RWPE2 (cell line): ENCODE measurements around the gene CIAO1.
A peak's percentile ranks its signal among the peaks of the same experiment; 100 is the strongest.
"Not testable (repeated sequence)": the region's sequence is repeated elsewhere in the genome, so short reads cannot be mapped to it uniquely, and the experiment has no call there.

ENCODE experiments used
- ATAC-seq: fragments of 200-7000 bp; cut with Tn5 transposase; 3 replicates; pipeline ENCODE4 v1.9.1; 2021; ENCODE audit warnings: low read depth
- DNase-seq: peaks from one replicate; pipeline ENCODE4 v3.0.0-alpha.2; 2020; ENCODE audit warnings: low spot score
- H3K27ac ChIP-seq: fragments of 450-650 bp; 2 replicates; pipeline ENCODE4 v1.5.1; 2017; ENCODE audit warnings: mild to moderate bottlenecking; ENCODE audit not compliant: poor library complexity, severe bottlenecking
- H3K27me3 ChIP-seq: fragments of 250-450 bp; sonication (Bioruptor Pico); 2 replicates; pipeline ENCODE4 v1.5.1; 2021; ENCODE audit warnings: mild to moderate bottlenecking, moderate library complexity; ENCODE audit not compliant: insufficient read depth, poor library complexity, severe bottlenecking
- H3K36me3 ChIP-seq: fragments of 250-450 bp; sonication (Bioruptor Pico); 2 replicates; pipeline ENCODE4 v1.5.1; 2020; ENCODE audit warnings: low read depth, mild to moderate bottlenecking, moderate library complexity
- H3K4me1 ChIP-seq: fragments of 250-450 bp; sonication (Bioruptor Pico); 2 replicates; pipeline ENCODE4 v1.5.1; 2021; ENCODE audit warnings: mild to moderate bottlenecking, moderate library complexity; ENCODE audit not compliant: insufficient read depth, poor library complexity, severe bottlenecking
- H3K4me3 ChIP-seq: fragments of 250-450 bp; sonication (Bioruptor Pico); 2 replicates; pipeline ENCODE4 v1.5.1; 2021; ENCODE audit warnings: mild to moderate bottlenecking, moderate library complexity; ENCODE audit not compliant: severe bottlenecking
- H3K9me3 ChIP-seq: fragments of 250-450 bp; sonication (Bioruptor Pico); 2 replicates; pipeline ENCODE4 v1.5.1; 2021; ENCODE audit warnings: mild to moderate bottlenecking, moderate library complexity; ENCODE audit not compliant: severe bottlenecking
- CTCF ChIP-seq: fragments of 450-650 bp; IDR thresholded peaks from one replicate; pipeline ENCODE4 v1.5.1; 2017; ENCODE audit warnings: mild to moderate bottlenecking, moderate library complexity; ENCODE audit not compliant: poor library complexity, severe bottlenecking

The CIAO1 gene

GRCh38 chr2:96265840-96266679 lies at the start of gene CIAO1, which contains the start of gene TMEM127:
TSS of gene CIAO1 (plus strand) at chr2:96266225. CDS start at chr2:96266351, 126 bp downstream.
TSS of gene TMEM127 (minus strand) at chr2:96265997. CDS start at chr2:96265381, 616 bp downstream.
- H3K4me1 ChIP-seq: no peaks in the 10 kb centered on the region
- no peaks in the 10 kb centered on the region for H3K27me3 ChIP-seq
- H3K27ac ChIP-seq: peak within 1 kb of the TSS; percentile 38
- TF ChIP-seq CTCF: no peak
- ATAC-seq (peak; percentile 97), DNase-seq (peak; percentile 99)
- H3K4me3 ChIP-seq: peak within 1 kb of the TSS; percentile 54
- H3K9me3 ChIP-seq: no peaks in the 10 kb centered on the region
- peaks cover 45% of the 10 kb centered on the region for H3K36me3 ChIP-seq

GRCh38 chr2:96218508-96219131 lies 47.4 kb upstream of the CIAO1 start:
- no peak for TF ChIP-seq CTCF
- H3K36me3 ChIP-seq: no peaks in the 10 kb centered on the region
- ATAC-seq (no peak), DNase-seq (no peak)
- no peak overlapping the region for H3K4me3 ChIP-seq
- H3K9me3 ChIP-seq: no peaks in the 10 kb centered on the region
- no peaks in the 10 kb centered on the region for H3K27me3 ChIP-seq
- H3K27ac ChIP-seq: no peak overlapping the region
- H3K4me1 ChIP-seq: no peaks in the 10 kb centered on the region

GRCh38 chr2:96219959-96220358 lies 46.1 kb upstream of the CIAO1 start:
- H3K27me3 ChIP-seq, H3K9me3 ChIP-seq, H3K36me3 ChIP-seq, ATAC-seq, H3K4me3 ChIP-seq, H3K4me1 ChIP-seq, DNase-seq, H3K27ac ChIP-seq: not testable (repeated sequence)

- H3K4me3 ChIP-seq, H3K4me1 ChIP-seq, H3K27ac ChIP-seq, DNase-seq, ATAC-seq, H3K9me3 ChIP-seq, H3K27me3 ChIP-seq, H3K36me3 ChIP-seq: not testable (repeated sequence)
Observed at GRCh38 chr2:96221106-96221505, 44.9 kb upstream of the CIAO1 start.

GRCh38 chr2:96225016-96225533 lies 41.0 kb upstream of the CIAO1 start:
- no peak overlapping the region for H3K4me3 ChIP-seq
- no peak for DNase-seq
- ATAC-seq: no peak
- no peaks in the 10 kb centered on the region for H3K4me1 ChIP-seq
- no peak for TF ChIP-seq CTCF
- H3K27ac ChIP-seq: no peak overlapping the region
- H3K27me3 ChIP-seq: no peaks in the 10 kb centered on the region
- no peaks in the 10 kb centered on the region for H3K9me3 ChIP-seq
- no peaks in the 10 kb centered on the region for H3K36me3 ChIP-seq
